HG02870 (cell line): ENCODE measurements around the gene MGRN1.

Experiments
- ATAC-seq: cut with Tn5 transposase; IDR thresholded peaks from one replicate; pipeline ENCODE4 v1.9.1; 2021; ENCODE audit warnings: mild to moderate bottlenecking, moderate library complexity; ENCODE audit not compliant: unreplicated experiment

MGRN1 gene

DNA sequence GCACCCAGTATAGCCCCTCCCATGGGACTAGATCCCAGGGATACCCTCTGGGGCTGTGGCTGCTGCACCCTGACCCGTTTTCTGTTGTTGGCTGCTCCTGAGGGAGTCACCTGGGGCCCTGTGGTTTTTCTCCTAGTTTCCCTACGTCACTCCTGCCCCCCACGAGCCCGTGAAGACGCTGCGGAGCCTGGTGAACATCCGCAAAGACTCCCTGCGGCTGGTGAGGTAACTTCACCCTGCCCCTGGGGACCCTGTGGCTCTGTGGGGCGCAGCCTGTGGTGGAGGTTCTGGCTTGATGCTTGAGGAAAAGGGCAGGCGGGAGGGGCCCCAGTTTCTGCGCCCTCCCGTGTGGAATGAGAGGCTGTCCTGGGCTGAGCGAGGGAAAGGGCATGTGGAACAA lies 27.2 kb downstream of the MGRN1 start:
- ATAC-seq, result no peak

DNA sequence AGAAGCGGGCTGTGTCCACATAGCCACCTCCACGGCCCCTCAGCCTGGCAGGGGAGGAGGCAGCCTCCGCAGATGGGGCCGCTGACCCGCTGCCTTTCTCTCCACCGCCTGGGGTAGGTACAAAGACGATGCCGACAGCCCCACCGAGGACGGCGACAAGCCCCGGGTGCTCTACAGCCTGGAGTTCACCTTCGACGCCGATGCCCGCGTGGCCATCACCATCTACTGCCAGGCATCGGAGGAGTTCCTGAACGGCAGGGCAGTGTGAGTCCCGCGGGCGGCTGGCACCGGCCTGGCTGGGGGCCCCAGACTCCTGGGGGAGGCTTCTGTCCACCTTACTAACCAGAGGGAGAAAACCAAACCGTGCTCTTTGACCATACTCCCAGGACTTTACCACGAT lies 27.9 kb downstream of the MGRN1 start:
- ATAC-seq, result no peak

DNA sequence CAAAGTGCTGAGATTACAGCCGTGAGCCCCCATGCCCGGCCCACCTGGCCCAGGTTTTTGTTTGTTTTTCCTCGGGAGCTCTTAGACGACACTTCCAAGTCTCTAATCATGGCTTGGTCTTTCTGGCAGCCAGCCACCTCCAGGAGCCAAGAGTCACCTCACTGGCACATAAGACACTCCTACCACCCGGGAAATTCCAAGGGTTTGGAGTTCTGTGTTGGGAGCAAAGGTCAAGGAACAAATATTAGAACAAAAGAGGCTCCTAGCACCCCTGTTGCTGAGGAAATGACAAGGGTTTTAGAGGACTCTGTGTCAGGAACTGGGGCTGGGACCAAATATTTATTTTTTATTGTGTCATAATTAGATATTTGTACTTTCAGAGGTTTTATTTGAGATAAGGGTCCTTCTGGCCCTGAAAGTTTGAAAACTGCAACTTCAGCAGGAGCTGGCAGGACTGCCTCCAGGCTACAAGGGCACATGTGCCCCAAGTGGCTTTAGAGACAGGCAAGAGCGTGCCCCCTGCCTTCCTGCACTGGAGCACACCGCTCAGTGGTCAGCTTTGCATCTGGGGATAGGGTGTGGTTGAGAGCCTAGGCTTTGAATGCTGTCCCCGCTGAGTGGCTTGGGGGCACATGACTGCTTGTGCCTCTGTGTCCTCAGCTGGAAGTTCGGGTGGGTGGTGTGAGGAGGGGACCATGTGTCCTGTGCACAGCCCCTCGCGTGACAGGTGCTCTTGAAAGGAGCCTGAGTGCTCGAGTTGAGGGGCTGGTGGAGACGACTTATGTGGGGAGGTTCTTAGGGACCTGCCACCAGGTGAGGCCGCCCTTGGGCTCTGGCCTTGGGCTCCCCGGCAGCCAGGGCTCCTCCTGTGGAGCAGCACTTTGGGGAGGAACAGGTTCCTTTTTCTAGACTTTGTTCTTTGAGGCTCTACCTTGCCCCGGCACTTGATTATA lies 29.7 kb downstream of the MGRN1 start:
- ATAC-seq, result no peak

DNA sequence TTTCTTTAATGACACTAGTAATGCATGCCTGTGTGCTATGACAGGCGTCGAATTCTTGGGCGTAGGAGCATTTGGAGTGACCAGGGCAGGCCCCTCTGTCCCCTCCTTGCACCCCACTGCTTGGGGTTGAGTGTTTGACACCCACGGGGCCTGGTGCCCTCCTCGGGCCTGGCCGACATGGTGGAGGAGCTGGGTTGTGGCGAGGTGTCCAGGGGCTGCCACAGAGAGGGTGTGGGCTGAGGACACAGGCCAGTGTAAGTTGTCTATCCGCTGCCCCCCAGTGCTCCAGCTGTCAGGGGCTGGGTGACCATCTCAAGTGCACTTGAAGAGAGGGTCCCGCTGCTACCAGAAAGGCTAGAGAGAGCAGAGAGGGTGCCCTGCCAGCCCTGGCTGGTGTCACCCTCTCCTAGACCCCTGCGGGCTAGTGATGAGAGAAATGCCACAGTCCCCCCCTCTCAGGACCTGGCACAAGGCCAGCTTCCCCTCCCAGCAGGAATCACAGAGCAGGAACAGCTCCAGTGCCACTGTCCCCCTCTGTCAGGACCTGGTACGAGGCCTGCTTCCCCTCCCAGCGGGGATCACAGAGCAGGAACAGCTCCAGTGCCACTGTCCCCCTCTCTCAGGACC lies 30.5 kb downstream of the MGRN1 start:
- ATAC-seq, result no peak

DNA sequence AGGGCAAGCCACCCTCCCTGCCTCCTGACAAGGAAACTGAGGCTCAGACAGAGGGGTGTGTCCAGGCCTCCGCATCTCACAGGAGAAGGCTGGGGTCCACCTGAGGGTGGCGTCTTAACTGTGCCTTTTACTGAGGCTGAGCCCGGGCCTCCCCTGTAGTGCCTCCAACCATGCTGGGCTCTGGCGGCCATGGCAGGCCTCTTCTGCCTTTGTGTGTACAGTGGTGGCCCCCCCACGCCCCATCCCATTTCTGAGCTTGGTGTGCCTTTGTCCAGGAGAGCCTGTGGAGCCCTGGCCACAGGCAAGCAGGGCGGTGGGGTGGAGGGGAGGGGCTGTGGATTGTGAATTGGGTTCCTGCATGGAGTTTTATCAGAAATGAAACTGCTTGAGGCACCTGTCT lies 31.2 kb downstream of the MGRN1 start:
- ATAC-seq, result no peak

DNA sequence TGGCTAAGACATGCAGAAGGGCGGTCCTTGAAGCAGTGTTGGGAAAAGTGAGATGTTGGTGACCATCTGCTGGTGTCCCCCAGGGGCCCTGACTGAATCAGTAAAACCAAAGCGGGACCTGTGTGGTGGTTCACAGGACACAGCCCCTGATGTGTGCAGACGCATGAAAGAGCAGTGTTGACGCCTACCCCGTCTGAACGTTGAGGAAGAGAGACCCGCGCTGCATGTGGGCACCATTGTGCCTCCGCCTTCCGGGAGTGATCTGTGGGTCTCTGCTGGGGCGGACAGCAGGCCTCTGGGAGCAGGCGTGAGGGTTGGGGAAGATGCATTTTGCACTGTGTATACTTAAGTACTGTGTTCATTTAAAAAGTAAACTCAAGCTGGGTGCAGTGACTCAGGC lies 31.6 kb downstream of the MGRN1 start:
- ATAC-seq, result no peak

DNA sequence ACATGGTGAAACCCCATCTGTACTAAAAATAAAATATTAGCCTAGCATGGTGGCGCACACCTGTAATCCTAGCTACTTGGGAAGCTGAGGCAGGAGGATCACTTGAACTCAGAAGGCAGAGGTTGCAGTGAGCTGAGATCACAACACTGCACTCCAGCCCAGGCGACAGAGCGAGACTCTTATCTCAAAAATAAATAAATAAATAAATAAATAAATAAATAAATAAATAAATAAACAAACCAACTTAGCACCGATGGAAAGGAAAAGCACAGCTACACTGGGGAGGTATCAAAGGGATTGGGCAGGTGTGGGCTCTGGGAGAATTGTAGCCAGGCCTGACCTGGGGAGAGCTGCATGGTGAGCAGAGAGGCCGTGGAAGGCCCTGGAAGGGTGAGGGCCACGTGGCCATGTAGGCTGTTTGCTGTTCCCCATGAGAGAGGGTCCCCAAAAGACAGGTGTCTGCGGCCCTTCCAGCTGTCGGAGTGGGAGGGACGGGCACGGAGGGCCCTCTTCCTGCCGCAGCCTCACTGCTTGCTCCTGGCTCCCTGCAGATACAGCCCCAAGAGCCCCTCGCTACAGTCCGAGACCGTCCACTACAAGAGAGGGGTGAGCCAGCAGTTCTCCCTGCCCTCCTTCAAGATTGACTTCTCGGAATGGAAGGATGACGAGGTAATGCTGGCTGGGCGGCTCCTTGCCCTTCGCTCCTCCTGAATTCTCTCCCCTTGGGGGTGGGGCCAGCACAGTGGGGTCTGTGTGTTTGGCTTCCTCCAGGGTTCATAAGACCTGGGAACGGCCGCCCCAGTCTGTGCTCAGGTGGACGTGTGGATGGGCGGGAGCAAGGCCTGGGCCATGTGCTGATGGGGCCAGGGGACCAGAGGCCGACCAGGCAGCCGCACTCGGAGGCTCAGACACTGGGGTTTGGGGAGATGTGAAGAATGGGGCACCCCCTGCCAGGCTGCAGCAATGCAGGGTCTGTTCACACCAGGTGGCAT lies 32.4 kb downstream of the MGRN1 start:
- ATAC-seq, result no peak

DNA sequence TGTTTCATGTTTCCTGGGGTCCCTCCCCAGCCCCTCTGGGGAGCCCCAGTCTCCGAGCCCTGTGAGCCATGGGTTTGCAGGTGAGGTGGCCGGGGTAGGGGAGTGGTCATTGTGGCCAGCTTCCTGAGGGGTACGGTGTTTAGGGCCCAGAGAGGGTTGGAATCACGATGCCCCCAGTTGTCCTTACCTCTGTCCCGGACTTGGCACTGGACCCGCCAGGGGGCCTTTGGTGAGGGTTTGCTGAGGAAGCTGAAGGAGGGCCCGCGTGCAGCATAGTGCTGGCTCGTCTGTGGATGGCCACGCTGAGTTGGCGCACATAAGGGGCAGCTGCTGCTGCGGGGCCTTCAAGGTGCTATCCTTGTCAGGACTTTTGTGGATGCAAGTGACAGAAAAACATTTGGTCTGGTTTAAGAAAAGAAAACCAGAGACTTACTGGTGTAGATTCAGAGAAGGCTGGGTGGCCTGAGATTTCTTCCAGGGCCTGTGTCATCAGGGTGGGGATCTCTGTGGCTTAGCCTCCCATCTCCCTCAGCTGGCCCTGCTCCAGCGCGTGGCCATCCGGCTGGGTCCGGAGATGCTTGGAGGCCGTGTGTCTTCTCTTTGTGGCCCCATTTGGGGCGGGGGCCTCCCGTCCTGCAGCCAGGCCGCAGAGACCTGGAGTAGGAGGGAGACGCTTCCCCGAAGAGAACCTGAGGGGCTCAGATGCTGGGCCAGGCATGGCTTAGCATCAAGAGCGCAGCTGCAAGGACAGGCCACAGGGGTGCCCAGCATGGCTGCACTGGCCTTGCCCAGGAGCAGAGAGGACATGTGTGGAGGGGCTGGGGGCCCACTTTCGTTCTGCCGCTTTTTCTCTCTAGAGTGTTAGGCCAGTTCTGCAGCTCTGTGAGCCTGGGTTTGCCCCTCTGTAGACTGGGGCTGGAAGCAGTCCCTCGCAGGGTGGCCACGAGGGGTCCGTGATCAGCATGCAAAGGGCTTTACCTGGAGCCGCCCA lies 35.0 kb downstream of the MGRN1 start:
- no peak for ATAC-seq

DNA sequence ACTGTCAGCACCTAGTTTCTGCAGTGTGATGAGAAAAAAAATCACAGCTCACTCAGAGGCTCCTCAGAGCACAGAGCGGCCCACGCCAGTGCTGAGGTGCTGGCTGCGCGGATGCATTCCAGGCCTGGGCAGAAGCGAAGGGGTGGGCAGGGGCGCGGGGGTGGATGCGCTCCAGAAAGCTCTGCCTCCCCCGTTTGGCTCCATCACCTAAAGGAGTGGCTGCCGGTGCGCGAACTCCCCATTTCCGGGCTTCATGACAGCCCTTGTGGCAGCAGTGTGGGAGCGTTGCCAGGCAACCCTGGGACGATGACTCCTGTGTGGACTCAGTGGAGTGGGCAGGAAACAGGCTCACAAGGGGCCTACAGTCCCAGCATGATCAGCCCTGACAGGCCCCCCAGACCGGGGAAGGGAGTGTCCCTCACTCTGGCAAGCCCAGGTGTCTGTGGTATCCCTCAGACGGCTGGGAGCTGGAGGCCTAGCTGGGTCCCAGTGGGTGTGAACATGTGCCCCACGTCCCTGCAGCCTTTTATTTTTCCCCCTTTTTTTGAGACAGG lies 35.9 kb downstream of the MGRN1 start:
- no peak for ATAC-seq

DNA sequence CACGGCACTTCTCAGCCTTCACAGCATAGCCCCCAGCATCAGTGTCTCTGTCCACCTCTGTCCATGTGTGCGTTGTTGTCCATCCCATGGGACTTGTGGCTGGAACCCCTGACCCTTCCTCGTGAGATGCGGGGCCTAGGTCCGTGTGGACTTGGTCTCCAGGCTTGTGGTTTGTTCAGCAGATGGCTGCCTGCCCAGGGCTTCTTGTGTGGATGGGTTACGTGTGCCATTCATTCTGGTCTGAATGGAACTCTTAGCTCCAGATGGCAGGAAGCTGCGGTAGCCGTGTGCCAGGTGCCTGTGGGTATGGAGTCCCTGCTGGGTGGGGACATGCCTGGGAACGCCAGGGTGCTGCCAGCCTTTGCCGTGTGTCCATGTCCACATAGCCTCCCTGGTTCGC lies 37.0 kb downstream of the MGRN1 start:
- ATAC-seq, result no peak

DNA sequence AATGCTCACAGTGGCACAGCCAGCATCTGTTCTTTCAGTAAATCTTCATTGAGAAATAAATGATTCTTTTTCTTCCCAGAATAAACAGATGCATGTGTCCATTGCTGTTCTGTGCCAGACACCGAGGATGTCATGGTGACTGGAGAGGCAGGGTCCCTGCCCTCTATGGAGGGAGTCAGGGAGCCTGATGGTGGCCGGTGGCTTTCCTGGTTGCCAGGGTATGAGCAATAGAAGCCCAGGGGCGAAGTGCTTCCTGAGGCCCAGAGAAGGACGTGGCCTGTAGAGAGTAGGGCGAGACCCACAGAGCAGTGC lies 38.8 kb downstream of the MGRN1 start:
- no peak for ATAC-seq

DNA sequence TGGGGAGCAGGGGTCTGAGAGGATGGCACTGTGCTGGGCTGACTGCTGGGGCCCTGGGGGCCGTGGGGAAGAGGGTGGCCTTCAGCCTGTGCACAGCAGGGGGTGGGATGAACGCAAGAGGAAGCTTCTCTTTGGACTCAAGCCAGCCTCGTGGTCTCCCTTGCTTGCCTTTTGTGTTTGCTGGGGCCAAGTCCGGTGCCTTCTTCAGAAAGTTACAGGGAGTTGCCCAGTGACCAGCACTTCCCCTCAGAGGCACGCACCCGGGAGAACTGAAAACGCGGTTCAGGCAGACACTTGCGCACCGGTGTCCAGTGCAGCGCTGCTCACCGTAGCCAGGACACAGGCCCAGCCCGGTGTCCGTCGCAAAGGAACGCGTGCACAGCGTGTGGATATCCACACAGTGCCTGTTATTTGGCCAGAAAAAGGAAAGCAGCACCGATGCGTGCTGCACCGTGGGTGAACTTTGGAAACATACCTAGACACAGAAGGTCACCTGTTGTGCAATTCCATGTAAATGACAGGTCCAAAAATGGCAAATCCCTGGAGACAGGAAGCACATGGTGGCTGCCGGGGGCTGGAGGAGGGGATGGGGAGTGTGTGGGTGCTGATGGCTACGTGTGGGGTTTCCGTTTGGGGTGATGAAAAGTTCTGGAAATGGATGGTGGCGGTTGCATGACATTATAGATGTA lies 39.3 kb downstream of the MGRN1 start:
- no peak for ATAC-seq

DNA sequence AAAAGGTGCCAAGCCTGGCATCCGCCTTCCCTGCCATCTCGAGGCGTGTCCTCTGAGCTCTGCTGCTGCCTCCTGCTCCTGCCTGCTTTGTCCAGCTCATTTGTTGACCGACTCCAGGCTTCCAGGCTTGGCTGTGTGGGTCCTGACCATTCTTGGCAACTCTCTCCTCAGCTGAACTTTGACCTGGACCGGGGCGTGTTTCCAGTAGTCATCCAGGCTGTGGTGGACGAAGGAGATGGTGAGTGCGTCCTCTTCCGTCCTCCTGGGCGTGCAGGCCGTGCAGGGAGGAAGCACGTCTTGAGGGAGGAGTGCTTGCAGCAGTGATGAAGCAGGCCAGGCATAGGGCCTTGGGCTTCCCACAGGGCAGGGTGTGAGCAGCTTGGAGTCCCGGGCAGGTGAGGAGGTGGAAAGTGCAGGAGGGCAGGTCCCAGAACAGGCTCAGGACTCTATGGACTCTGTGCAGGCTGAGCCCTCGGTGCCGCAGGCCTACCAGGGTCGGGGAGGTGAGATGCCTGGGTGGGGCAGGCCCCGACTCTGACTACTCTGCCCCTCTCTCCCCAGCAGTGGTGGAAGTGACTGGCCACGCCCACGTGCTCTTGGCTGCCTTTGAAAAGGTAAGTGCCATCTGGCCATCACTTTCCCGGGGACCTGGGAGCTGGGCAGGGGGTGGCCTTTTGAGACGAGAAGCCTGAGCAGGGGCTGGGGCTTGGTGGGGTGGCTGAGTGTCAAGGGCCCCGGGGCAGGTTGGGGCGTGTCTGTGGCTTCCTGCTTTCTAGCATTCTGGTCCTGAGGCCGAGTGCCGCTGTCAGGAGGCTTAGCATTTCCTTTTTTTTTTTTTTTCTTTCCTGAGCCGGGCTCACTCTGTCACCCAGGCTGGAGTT lies 40.2 kb downstream of the MGRN1 start:
- peak; percentile 46 for ATAC-seq

DNA sequence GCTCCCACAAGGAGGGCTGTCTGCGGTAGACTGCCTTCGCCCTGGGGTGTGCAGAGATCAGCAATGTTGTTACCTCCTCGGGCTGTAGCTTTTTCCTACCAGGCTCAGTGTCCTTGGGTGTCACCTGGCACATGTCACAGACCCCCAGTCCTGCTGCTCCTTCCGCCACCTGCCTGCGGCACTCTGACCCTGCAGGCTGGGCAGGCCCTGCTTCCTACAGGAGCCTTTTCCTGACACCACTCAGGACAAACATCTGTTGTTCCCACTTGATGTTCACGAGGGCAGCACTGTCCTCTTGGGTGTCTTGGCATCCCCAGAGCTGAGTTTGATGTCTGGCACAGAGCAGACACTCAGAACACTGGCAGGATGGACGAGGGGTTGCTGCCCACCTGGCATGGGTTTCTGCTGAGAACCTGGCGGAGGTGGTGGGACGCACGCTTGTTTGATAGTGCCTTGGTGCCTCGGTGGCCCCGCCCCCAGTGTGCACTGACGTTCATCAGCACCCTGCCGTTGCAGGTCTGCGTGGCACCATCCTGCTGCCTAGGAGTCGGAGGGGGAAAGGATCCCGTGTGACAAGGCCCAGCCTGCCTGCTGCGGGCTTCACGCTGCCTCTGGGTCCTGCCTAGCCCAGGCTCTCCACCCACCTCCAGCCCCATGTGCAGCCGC lies 42.0 kb downstream of the MGRN1 start:
- no peak for ATAC-seq

DNA sequence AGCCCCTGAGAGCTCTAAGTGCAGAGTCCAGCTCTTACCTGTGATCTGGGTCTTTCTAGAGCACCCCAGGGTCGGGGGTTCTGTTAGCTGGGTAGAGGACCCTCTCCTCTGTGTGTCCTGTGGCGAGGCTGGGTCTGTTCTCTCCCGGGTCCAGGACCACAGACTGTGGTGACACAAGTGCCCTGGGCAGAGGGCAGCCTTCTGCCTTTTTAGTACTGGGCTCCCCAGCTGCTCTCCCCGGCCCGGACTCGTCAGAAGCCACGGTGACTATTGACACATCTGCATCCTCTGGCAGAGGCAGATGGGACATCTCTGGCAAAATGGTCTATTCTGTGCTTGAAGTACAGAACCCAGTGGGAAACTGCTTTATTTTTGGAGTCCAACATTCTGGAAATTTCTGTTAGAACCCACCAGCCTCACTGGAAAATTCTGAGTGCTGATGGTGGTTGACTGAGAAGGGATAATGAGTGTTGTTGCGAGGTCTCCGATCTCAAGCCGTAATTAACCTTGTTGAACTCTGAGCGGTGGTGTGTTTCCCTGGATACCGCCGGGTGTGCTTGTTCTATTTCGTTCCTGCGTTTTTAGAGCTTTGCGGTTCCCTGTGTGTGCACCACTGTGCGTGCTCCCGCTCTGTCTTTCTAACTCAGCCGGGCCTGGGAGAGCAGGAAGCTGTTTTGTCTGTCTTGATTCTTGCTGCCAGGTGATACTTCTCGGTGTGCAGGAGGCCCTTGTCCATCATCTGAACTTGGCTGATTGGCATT lies 42.8 kb downstream of the MGRN1 start:
- ATAC-seq, result no peak

DNA sequence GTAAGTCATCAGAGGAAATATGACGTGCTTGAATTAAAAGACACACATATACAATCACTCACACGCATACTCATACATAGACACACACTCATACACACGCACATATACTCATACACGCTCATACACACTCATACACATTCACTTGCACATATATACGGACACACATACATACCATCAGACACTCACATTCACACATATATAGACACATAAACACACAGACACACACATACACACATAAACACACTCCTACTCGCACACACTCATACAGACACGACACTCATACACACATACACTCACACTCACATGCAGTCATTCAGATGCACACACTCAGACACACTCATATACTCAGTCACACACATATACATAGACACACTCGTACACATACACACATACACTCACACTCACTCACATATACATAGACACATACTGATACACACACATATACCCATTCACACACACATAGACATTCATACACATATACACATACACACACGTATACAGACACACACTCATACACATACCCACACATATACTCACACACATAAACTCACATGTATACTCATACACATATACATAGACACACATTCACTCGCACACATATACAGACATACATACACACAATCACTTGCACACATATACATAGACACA lies 43.8 kb downstream of the MGRN1 start:
- ATAC-seq, result no peak
